ENCODE measurements around the gene TAB2. TPM values are rescaled to one million over a fixed set of nuclear protein-coding genes. Genes with fewer than 3 reads are reported as not detected.

Gene TAB2
- total RNA-seq, 1 donor from 2014 or later = 60.9 TPM

DNA sequence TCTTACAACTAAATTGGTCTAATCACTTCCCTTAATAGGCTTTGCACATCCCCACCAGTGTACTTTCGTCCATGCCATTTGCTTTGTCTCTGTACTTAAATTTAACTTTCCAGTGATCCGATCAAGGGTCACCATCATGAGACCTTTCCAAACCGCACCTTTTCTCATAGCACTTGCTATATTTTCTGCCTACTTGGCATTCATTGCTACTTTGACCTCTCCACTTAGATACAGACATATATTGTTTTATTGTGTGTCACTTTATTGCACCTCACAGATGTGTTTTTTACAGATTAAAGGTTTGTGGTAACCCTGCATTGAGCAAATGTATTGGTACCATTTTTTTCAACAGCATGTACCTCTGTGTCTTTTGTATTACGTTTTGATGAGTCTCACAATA is 97.3 kb downstream of the TAB2 start:
- Histone ChIP-seq H3K4me1 (no peaks in the 10 kb centered on the region), H3K9me3 (no peaks in the 10 kb centered on the region), H3K4me3 (no peak overlapping the region), H3K27ac (no peak overlapping the region), H3K36me3 (peaks cover 13% of the 10 kb centered on the region), H3K27me3 (ENCODE audit: low read depth) (no peaks in the 10 kb centered on the region)
- TF ChIP-seq, protein P1, sequence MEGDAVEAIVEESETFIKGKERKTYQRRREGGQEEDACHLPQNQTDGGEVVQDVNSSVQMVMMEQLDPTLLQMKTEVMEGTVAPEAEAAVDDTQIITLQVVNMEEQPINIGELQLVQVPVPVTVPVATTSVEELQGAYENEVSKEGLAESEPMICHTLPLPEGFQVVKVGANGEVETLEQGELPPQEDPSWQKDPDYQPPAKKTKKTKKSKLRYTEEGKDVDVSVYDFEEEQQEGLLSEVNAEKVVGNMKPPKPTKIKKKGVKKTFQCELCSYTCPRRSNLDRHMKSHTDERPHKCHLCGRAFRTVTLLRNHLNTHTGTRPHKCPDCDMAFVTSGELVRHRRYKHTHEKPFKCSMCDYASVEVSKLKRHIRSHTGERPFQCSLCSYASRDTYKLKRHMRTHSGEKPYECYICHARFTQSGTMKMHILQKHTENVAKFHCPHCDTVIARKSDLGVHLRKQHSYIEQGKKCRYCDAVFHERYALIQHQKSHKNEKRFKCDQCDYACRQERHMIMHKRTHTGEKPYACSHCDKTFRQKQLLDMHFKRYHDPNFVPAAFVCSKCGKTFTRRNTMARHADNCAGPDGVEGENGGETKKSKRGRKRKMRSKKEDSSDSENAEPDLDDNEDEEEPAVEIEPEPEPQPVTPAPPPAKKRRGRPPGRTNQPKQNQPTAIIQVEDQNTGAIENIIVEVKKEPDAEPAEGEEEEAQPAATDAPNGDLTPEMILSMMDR (IDR thresholded peaks at IDR 0.05) = no peak
- no peak for DNase-seq
- intact Hi-C loops (cut with DNase I) = no loop called here
- no peak for ATAC-seq

GRCh38 chr6:149419696-149420404 is 102.3 kb downstream of the TAB2 start:
- Histone ChIP-seq H3K27me3 (ENCODE audit: low read depth) (no peaks in the 10 kb centered on the region), H3K36me3 (no peaks in the 10 kb centered on the region), H3K4me3 (no peak overlapping the region), H3K27ac (no peak overlapping the region), H3K9me3 (no peaks in the 10 kb centered on the region), H3K4me1 (peaks cover 4% of the 10 kb centered on the region)
- no peak for DNase-seq
- TF ChIP-seq, protein P1 (IDR thresholded peaks at IDR 0.05) = no peak
- no peak for ATAC-seq
- intact Hi-C loops (cut with DNase I) = no loop called here

- no peaks in the 10 kb centered on the region for H3K36me3 ChIP-seq
- TF ChIP-seq, protein P1 (IDR thresholded peaks at IDR 0.05) = no peak
- DNase-seq (no peak), ATAC-seq (no peak)
- intact Hi-C loops (cut with DNase I) = no loop called here
- H3K4me1 ChIP-seq = peaks cover 4% of the 10 kb centered on the region
- no peak overlapping the region for H3K4me3 ChIP-seq
- no peak overlapping the region for H3K27ac ChIP-seq
- no peaks in the 10 kb centered on the region for H3K9me3 ChIP-seq
- no peaks in the 10 kb centered on the region for H3K27me3 ChIP-seq (ENCODE audit: low read depth)
These were observed 103.6 kb downstream of the TAB2 start for GRCh38 chr6:149421132-149421531.

DNA sequence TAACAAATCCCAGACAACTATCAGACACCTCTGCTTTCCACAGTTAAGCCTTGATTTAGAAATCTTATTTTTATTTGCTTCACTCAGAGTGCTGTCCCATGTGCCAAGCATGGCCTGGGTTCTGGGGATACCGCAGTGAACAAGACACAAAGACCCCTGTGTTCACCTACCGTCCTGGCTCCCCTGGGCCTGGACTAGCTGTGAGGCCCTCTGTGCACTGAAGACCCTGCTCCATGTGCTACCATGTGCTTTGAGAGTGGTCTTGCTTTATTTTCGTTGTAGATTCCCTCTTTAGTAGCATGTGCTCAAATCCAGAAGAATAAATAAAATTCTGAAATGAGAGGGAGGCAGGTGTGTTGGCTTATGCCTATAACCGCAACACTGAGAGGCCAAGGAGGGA is 105.1 kb downstream of the TAB2 start:
- ATAC-seq (no peak), DNase-seq (no peak)
- Histone ChIP-seq H3K4me3 (no peak overlapping the region), H3K36me3 (no peaks in the 10 kb centered on the region), H3K4me1 (peaks cover 4% of the 10 kb centered on the region), H3K27me3 (ENCODE audit: low read depth) (no peaks in the 10 kb centered on the region), H3K9me3 (no peaks in the 10 kb centered on the region), H3K27ac (no peak overlapping the region)
- intact Hi-C loops (cut with DNase I) = no loop called here
- TF ChIP-seq, protein P1 (IDR thresholded peaks at IDR 0.05) = no peak

- Histone ChIP-seq H3K4me3 (no peak overlapping the region), H3K4me1 (peaks cover 4% of the 10 kb centered on the region), H3K9me3 (no peaks in the 10 kb centered on the region), H3K27me3 (ENCODE audit: low read depth) (no peaks in the 10 kb centered on the region), H3K36me3 (no peaks in the 10 kb centered on the region), H3K27ac (no peak overlapping the region)
- TF ChIP-seq, protein P1 (IDR thresholded peaks at IDR 0.05) = no peak
- ATAC-seq (no peak), DNase-seq (no peak)
- intact Hi-C loops (cut with DNase I) = no loop called here
These were observed 106.5 kb downstream of the TAB2 start for GRCh38 chr6:149423964-149424440.
